Suppressor macrophage treated with lipopolysaccharide for 4 hours (primary cell): ENCODE measurements around the gene TYMP.

Source experiments
- DNase-seq: peaks from one replicate; pipeline ENCODE4 v3.0.0-alpha.2; 2020

TYMP gene

GRCh38 chr22:50562523-50563412 lies 33.0 kb upstream of the TYMP start, which contains the start of gene SYCE3:
TSS of gene SYCE3 (minus strand) at chr22:50562919. CDS start at chr22:50556405, 6,514 bp downstream.
- DNase-seq: peak; percentile 99

- DNase-seq: no peak
These were observed 31.9 kb upstream of the TYMP start for GRCh38 chr22:50561401-50562358.

- DNase-seq: no peak
These were observed 30.2 kb upstream of the TYMP start for GRCh38 chr22:50560034-50560433.

GRCh38 chr22:50556703-50557102 lies 26.9 kb upstream of the TYMP start:
- no peak for DNase-seq

GRCh38 chr22:50553310-50553709 lies 23.5 kb upstream of the TYMP start:
- no peak for DNase-seq

GRCh38 chr22:50551160-50551752 lies 21.4 kb upstream of the TYMP start:
- DNase-seq: no peak

- no peak for DNase-seq
These were observed 20.6 kb upstream of the TYMP start for GRCh38 chr22:50550395-50550794.

- no peak for DNase-seq
These were observed 19.3 kb upstream of the TYMP start for GRCh38 chr22:50548921-50549790.

GRCh38 chr22:50548040-50548920 lies 18.5 kb upstream of the TYMP start:
- peak; percentile 12 for DNase-seq

- no peak for DNase-seq
These were observed 17.6 kb upstream of the TYMP start for GRCh38 chr22:50547263-50547985.

GRCh38 chr22:50546326-50547262 lies 16.8 kb upstream of the TYMP start:
- DNase-seq: no peak

- DNase-seq: no peak
These were observed 15.9 kb upstream of the TYMP start, which contains the start of gene KLHDC7B for GRCh38 chr22:50545522-50546325. TSS of gene KLHDC7B (plus strand) at chr22:50545899. CDS start at chr22:50546244, 345 bp downstream.

- no peak for DNase-seq
These were observed 15.0 kb upstream of the TYMP start for GRCh38 chr22:50544746-50545253.

GRCh38 chr22:50544078-50544745 lies 14.4 kb upstream of the TYMP start:
- peak; percentile 86 for DNase-seq

GRCh38 chr22:50542416-50542927 lies 12.7 kb upstream of the TYMP start:
- peak; percentile 97 for DNase-seq

GRCh38 chr22:50541667-50542026 lies 11.8 kb upstream of the TYMP start:
- peak; percentile 96 for DNase-seq

GRCh38 chr22:50540381-50540780 lies 10.6 kb upstream of the TYMP start:
- DNase-seq: peak; percentile 55
